Uterus (tissue), 2 donors: ENCODE measurements around the gene CYS1.

ENCODE experiments used
- POLR2A ChIP-seq, 2 donors: fragments of 450-650 bp; IDR thresholded peaks; one replicate each; pipeline ENCODE4 v1.6.1; 2016; ENCODE audit warnings: antibody characterized with exemption in 2 of 2, mild to moderate bottlenecking in 1 of 2, moderate library complexity in 1 of 2
- TF ChIP-seq, protein P1 (sequence below), 4 experiments: fragments of 200-600 bp in 2 of 4; fragments of 450-650 bp in 2 of 4; sonication (generic) in 2 of 4; IDR thresholded peaks; one replicate each; pipeline ENCODE4 v1.5.1; 2016 to 2019; ENCODE audit warnings: antibody characterized with exemption in 4 of 4, mild to moderate bottlenecking in 2 of 4, moderate library complexity in 1 of 4

DNA sequence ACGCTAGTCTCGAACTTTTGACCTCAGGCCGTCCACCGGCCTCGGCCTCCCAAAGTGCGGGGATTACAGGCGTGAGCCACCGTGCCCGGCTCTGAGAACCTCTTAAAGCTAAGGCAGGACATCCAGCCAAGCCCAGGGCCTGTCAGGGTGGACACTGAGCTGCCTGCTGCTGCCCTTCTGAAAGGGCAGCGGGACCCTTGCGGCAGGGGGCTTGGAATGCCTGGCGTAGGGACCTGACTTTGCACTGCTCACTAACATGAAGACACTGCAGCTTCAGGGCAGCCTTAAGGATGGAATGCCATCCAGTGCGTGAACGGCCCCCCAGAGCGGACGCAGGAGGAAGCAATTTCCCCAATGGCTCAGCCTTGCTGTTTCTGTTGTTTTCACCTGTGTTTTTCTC is 9.0 kb downstream of the CYS1 start:
- TF ChIP-seq, protein P1, sequence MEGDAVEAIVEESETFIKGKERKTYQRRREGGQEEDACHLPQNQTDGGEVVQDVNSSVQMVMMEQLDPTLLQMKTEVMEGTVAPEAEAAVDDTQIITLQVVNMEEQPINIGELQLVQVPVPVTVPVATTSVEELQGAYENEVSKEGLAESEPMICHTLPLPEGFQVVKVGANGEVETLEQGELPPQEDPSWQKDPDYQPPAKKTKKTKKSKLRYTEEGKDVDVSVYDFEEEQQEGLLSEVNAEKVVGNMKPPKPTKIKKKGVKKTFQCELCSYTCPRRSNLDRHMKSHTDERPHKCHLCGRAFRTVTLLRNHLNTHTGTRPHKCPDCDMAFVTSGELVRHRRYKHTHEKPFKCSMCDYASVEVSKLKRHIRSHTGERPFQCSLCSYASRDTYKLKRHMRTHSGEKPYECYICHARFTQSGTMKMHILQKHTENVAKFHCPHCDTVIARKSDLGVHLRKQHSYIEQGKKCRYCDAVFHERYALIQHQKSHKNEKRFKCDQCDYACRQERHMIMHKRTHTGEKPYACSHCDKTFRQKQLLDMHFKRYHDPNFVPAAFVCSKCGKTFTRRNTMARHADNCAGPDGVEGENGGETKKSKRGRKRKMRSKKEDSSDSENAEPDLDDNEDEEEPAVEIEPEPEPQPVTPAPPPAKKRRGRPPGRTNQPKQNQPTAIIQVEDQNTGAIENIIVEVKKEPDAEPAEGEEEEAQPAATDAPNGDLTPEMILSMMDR (IDR thresholded peaks at IDR 0.05), result no peak
- no peak for TF ChIP-seq POLR2A (IDR thresholded peaks at IDR 0.05)
